Measurements from ENCODE around the gene VWF. TPM values are rescaled to one million over a fixed set of nuclear protein-coding genes. Genes with fewer than 3 reads are reported as not detected.

Gene VWF
- total RNA-seq, 1 experiment from 2014 or later, result 0.48 TPM

GRCh38 chr12:6099316-6099715, 25.2 kb downstream of the VWF start:
- no peak for DNase-seq
- intact Hi-C loops (cut with micrococcal nuclease; ENCODE audit: unreplicated experiment), result no loop called here
- no TSS peak for BruUV-seq (replicated peaks)

GRCh38 chr12:6097411-6097810, 27.1 kb downstream of the VWF start:
- intact Hi-C loops (cut with micrococcal nuclease; ENCODE audit: unreplicated experiment), result no loop called here
- no peaks in the 10 kb centered on the region for H3K9me2 ChIP-seq (ENCODE audit: insufficient read depth)
- H4K20me1 ChIP-seq (ENCODE audit: insufficient read depth), result no peaks in the 10 kb centered on the region
- peaks cover 5% of the 10 kb centered on the region; the same call in 1 of the 2 replicates for H3K9me3 ChIP-seq (ENCODE audit: insufficient read depth, low read depth)
- no peaks in the 10 kb centered on the region for H3K27me3 ChIP-seq (ENCODE audit: insufficient read depth, low read depth)
- peaks cover 30% of the 10 kb centered on the region for H3F3A ChIP-seq (ENCODE audit: insufficient read depth, low read depth)
- H3K4me2 ChIP-seq, result no peak overlapping the region
- H2AFZ ChIP-seq, result no peak overlapping the region
- no peak for DNase-seq
- no peak overlapping the region for H3K27ac ChIP-seq
- BruUV-seq (replicated peaks), result no TSS peak
- H3K79me2 ChIP-seq (ENCODE audit: low read depth), result no peaks in the 10 kb centered on the region
- POLR2A ChIA-PET (ENCODE audit: unreplicated experiment), result no interaction called here
- H3K4me1 ChIP-seq (replicated peaks; ENCODE audit: insufficient read depth), result peaks cover 38% of the 10 kb centered on the region
- TF ChIP-seq CTCF (conservative IDR thresholded peaks at IDR 0.05) (no peak), EZH2 (IDR thresholded peaks at IDR 0.05; ENCODE audit: low read depth) (no peak)
- CTCF ChIA-PET, result no interaction called here
- H3K4me3 ChIP-seq, result no peak overlapping the region
- H3K36me3 ChIP-seq (ENCODE audit: low read depth), result no peaks in the 10 kb centered on the region

More at GRCh38 chr12:6099316-6099715, 25.2 kb downstream of the VWF start:
- Histone ChIP-seq H3K27ac (no peak overlapping the region), H3K27me3 (ENCODE audit: insufficient read depth, low read depth) (no peaks in the 10 kb centered on the region), H3K79me2 (ENCODE audit: low read depth) (no peaks in the 10 kb centered on the region), H3K36me3 (ENCODE audit: low read depth) (no peaks in the 10 kb centered on the region), H3F3A (ENCODE audit: insufficient read depth, low read depth) (peaks cover 18% of the 10 kb centered on the region), H3K9me2 (ENCODE audit: insufficient read depth) (no peaks in the 10 kb centered on the region), H3K4me2 (no peak overlapping the region), H3K9me3 (ENCODE audit: insufficient read depth, low read depth) (peaks cover 5% of the 10 kb centered on the region; the same call in 1 of the 2 replicates), H3K4me3 (no peak overlapping the region), H2AFZ (no peak overlapping the region), H4K20me1 (ENCODE audit: insufficient read depth) (no peaks in the 10 kb centered on the region), H3K4me1 (replicated peaks; ENCODE audit: insufficient read depth) (peaks cover 22% of the 10 kb centered on the region)
- ChIA-PET POLR2A (ENCODE audit: unreplicated experiment) (no interaction called here), CTCF (no interaction called here)
- TF ChIP-seq CTCF (conservative IDR thresholded peaks at IDR 0.05), result no peak
- TF ChIP-seq EZH2 (IDR thresholded peaks at IDR 0.05; ENCODE audit: low read depth), result no peak

- Histone ChIP-seq H3K4me1 (replicated peaks; ENCODE audit: insufficient read depth) (peaks cover 42% of the 10 kb centered on the region), H3K79me2 (ENCODE audit: low read depth) (no peaks in the 10 kb centered on the region), H3K27ac (no peak overlapping the region), H3K36me3 (ENCODE audit: low read depth) (no peaks in the 10 kb centered on the region), H3K27me3 (ENCODE audit: insufficient read depth, low read depth) (no peaks in the 10 kb centered on the region), H3K9me3 (ENCODE audit: insufficient read depth, low read depth) (peaks cover 5% of the 10 kb centered on the region; the same call in 1 of the 2 replicates), H3F3A (ENCODE audit: insufficient read depth, low read depth) (peaks cover 30% of the 10 kb centered on the region), H2AFZ (no peak overlapping the region), H3K4me3 (no peak overlapping the region), H3K9me2 (ENCODE audit: insufficient read depth) (no peaks in the 10 kb centered on the region), H4K20me1 (ENCODE audit: insufficient read depth) (no peaks in the 10 kb centered on the region), H3K4me2 (no peak overlapping the region)
- ChIA-PET CTCF (no interaction called here), POLR2A (ENCODE audit: unreplicated experiment) (no interaction called here)
- no TSS peak for BruUV-seq (replicated peaks)
- intact Hi-C loops (cut with micrococcal nuclease; ENCODE audit: unreplicated experiment), result no loop called here
- TF ChIP-seq CTCF (conservative IDR thresholded peaks at IDR 0.05), result no peak
- no peak for TF ChIP-seq EZH2 (IDR thresholded peaks at IDR 0.05; ENCODE audit: low read depth)
- no peak for DNase-seq
These were observed 27.9 kb downstream of the VWF start for GRCh38 chr12:6096527-6096926.

Measured in PC-9 (cell line).